ENCODE measurements around the gene TUBB2B. TPM values are rescaled to one million over a fixed set of nuclear protein-coding genes. Genes with fewer than 3 reads are reported as not detected.

The TUBB2B gene
- total and polyA plus RNA-seq, 8 donors = 2.2 to 16.5 (median 8.5) TPM

GRCh38 chr6:3269281-3269975 is 42.0 kb upstream of the TUBB2B start:
- H3K9me3 ChIP-seq = no peaks in the 10 kb centered on the region
- H3K27me3 ChIP-seq = no peaks in the 10 kb centered on the region
- H3K4me1 ChIP-seq = no peaks in the 10 kb centered on the region
- H3K4me3 ChIP-seq = no peak overlapping the region
- intact Hi-C loops (cut with DNase I) = no loop called here
- DNase-seq (no peak), ATAC-seq (no peak)
- no peak overlapping the region for H3K27ac ChIP-seq
- peaks cover 0 to 60% of the 10 kb centered on the region in 2 donors for H3K36me3 ChIP-seq
- TF ChIP-seq CTCF (IDR thresholded peaks at IDR 0.05) = no peak

- Histone ChIP-seq H3K4me3 (no peak overlapping the region), H3K36me3 (peaks cover 0 to 68% of the 10 kb centered on the region in 2 donors), H3K27ac (no peak overlapping the region), H3K9me3 (no peaks in the 10 kb centered on the region), H3K27me3 (no peaks in the 10 kb centered on the region), H3K4me1 (no peaks in the 10 kb centered on the region)
- intact Hi-C loops (cut with DNase I) = no loop called here
- no peak for TF ChIP-seq CTCF (IDR thresholded peaks at IDR 0.05)
- no peak for ATAC-seq
- DNase-seq = no peak
Measured at GRCh38 chr6:3268680-3269079, 41.2 kb upstream of the TUBB2B start.

GRCh38 chr6:3267162-3267561 is 39.7 kb upstream of the TUBB2B start:
- intact Hi-C loops (cut with DNase I) = no loop called here
- H3K36me3 ChIP-seq = peaks cover 0 to 61% of the 10 kb centered on the region in 2 donors
- ATAC-seq = peak; percentile 79

GRCh38 chr6:3266170-3266569 is 38.7 kb upstream of the TUBB2B start:
- peaks cover 0 to 15% of the 10 kb centered on the region in 2 donors for H3K4me1 ChIP-seq
- DNase-seq (no peak), ATAC-seq (no peak)
- H3K27me3 ChIP-seq = no peaks in the 10 kb centered on the region
- peaks cover 0 to 52% of the 10 kb centered on the region in 2 donors for H3K36me3 ChIP-seq
- intact Hi-C loops (cut with DNase I) = no loop called here
- no peak for TF ChIP-seq CTCF (IDR thresholded peaks at IDR 0.05)
- H3K27ac ChIP-seq = no peak overlapping the region
- H3K4me3 ChIP-seq = no peak overlapping the region
- no peaks in the 10 kb centered on the region for H3K9me3 ChIP-seq

More at GRCh38 chr6:3267162-3267561, 39.7 kb upstream of the TUBB2B start:
- Histone ChIP-seq H3K27ac (no peak overlapping the region), H3K27me3 (no peaks in the 10 kb centered on the region), H3K4me3 (no peak overlapping the region), H3K4me1 (peaks cover 0 to 5% of the 10 kb centered on the region in 2 donors), H3K9me3 (no peaks in the 10 kb centered on the region)
- peak in 1 of 4 donors; percentile 66 for DNase-seq
- TF ChIP-seq CTCF (IDR thresholded peaks at IDR 0.05) = no peak

GRCh38 chr6:3265671-3266070 is 38.2 kb upstream of the TUBB2B start:
- H3K4me1 ChIP-seq = peaks cover under 1 to 20% of the 10 kb centered on the region in 2 donors
- DNase-seq (no peak), ATAC-seq (no peak)
- no peak overlapping the region for H3K27ac ChIP-seq
- TF ChIP-seq CTCF (IDR thresholded peaks at IDR 0.05) = no peak
- intact Hi-C loops (cut with DNase I) = no loop called here
- no peaks in the 10 kb centered on the region for H3K27me3 ChIP-seq
- H3K36me3 ChIP-seq = peaks cover 0 to 48% of the 10 kb centered on the region in 2 donors
- H3K9me3 ChIP-seq = no peaks in the 10 kb centered on the region
- no peak overlapping the region for H3K4me3 ChIP-seq
